K562 (cell line): ENCODE measurements around the gene YIPF2.

Source experiments
- CTCF ChIP-seq, 3 experiments: IDR thresholded peaks in 2 of 3; conservative IDR thresholded peaks in 1 of 3; 2 replicates each; pipeline ENCODE4 v1.5.1; 2011 to 2012; ENCODE audit warnings: low read length in 3 of 3, mild to moderate bottlenecking in 3 of 3, control low read depth in 2 of 3, improper control_type of control experiment in 1 of 3, inconsistent platforms in 1 of 3, low read depth in 1 of 3, mixed read lengths in 1 of 3, moderate library complexity in 1 of 3; ENCODE audit not compliant: insufficient read depth in 2 of 3
- DDX20 ChIP-seq: fragments of 450-650 bp; IDR thresholded peaks from 2 replicates; pipeline ENCODE4 v1.6.1; 2016; ENCODE audit warnings: missing genetic modification characterization, low read depth, mild to moderate bottlenecking, missing compliant biosample characterization, moderate library complexity
- KLF10 ChIP-seq: fragments of 250-450 bp; sonication (Bioruptor Pico); IDR thresholded peaks from 2 replicates; pipeline ENCODE4 v1.6.1; 2021; ENCODE audit warnings: matching md5 sums
- MYC ChIP-seq, 2 experiments: fragments of 250-450 bp in 1 of 2; sonication (Bioruptor Pico) in 1 of 2; IDR thresholded peaks; 2 replicates each; pipeline versions ENCODE4 v1.5.1 to v1.6.1; 2012 to 2021; ENCODE audit warnings: low read depth in 2 of 2, borderline replicate concordance in 1 of 2, improper control_type of control experiment in 1 of 2, low read length in 1 of 2, mild to moderate bottlenecking in 1 of 2, moderate library complexity in 1 of 2
- PPARD ChIP-seq: fragments of 250-450 bp; sonication (Bioruptor Pico); IDR thresholded peaks from 2 replicates; pipeline ENCODE4 v1.8.0; 2022; ENCODE audit warnings: inconsistent platforms, mild to moderate bottlenecking, moderate library complexity

DNA sequence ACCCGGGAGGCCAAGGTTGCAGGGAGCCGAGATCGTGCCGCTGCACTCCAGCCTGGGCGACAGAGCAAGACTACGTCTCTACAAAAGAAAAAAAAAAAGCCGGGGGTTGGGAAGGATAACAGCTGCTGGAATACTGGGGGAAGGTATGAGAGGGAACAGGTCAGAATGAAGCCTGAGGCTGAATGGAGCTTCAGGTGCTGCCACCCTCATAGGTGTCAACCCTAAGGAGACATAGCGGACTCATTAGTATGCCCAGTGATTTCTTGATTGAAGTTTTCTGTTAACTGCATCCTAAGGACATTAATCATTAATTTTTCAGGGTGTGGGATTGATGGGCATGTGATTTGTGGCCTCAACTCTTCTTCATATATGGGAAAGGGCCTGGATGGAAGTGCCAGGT lies 38.4 kb upstream of the YIPF2 start:
- no peak for TF ChIP-seq PPARD
- TF ChIP-seq CTCF (IDR thresholded peaks at IDR 0.05 in 2 of 3, conservative IDR thresholded peaks at IDR 0.05 in 1 of 3; ENCODE audit: insufficient read depth in 2 of 3, low read depth in 1 of 3, low read length in 3 of 3): no peak
- no peak for TF ChIP-seq DDX20 (tag)
- TF ChIP-seq KLF10: no peak
- TF ChIP-seq MYC (IDR thresholded peaks at IDR 0.05; ENCODE audit: low read depth, low read length): no peak
- TF ChIP-seq MYC (CRISPR knock-in tag; IDR thresholded peaks at IDR 0.05; ENCODE audit: borderline replicate concordance, low read depth): no peak
